ENCODE measurements around the gene RERE. TPM values are rescaled to one million over a fixed set of nuclear protein-coding genes. Genes with fewer than 3 reads are reported as not detected.

The RERE gene
- total RNA-seq, 2 donors from 2014 or later: 144 to 174 TPM

DNA sequence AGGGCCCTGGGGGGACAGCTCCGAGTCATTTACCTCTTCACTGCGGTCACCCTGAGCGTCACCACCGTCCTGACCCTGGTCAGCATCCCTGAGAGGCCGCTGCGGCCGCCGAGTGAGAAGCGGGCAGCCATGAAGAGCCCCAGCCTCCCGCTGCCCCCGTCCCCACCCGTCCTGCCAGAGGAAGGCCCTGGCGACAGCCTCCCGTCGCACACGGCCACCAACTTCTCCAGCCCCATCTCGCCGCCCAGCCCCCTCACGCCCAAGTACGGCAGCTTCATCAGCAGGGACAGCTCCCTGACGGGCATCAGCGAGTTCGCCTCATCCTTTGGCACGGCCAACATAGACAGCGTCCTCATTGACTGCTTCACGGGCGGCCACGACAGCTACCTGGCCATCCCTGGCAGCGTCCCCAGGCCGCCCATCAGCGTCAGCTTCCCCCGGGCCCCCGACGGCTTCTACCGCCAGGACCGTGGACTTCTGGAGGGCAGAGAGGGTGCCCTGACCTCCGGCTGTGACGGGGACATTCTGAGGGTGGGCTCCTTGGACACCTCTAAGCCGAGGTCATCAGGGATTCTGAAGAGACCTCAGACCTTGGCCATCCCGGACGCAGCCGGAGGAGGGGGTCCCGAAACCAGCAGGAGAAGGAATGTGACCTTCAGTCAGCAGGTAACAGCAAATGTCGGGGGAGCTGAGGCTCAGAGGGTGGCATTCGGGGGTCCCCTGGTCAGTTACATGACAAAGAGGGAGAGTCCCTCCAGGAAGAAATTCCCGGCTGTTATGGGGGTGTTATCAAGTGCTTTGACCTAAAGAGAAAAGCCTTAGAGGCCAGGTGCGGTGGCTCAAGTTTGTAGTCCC is 486.9 kb downstream of the RERE start:
- DNase-seq (ENCODE audit: low spot score): no peak
- TF ChIP-seq, protein P1, sequence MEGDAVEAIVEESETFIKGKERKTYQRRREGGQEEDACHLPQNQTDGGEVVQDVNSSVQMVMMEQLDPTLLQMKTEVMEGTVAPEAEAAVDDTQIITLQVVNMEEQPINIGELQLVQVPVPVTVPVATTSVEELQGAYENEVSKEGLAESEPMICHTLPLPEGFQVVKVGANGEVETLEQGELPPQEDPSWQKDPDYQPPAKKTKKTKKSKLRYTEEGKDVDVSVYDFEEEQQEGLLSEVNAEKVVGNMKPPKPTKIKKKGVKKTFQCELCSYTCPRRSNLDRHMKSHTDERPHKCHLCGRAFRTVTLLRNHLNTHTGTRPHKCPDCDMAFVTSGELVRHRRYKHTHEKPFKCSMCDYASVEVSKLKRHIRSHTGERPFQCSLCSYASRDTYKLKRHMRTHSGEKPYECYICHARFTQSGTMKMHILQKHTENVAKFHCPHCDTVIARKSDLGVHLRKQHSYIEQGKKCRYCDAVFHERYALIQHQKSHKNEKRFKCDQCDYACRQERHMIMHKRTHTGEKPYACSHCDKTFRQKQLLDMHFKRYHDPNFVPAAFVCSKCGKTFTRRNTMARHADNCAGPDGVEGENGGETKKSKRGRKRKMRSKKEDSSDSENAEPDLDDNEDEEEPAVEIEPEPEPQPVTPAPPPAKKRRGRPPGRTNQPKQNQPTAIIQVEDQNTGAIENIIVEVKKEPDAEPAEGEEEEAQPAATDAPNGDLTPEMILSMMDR (IDR thresholded peaks at IDR 0.05): no peak
- H3K36me3 ChIP-seq: no peaks in the 10 kb centered on the region
- H3K27ac ChIP-seq: no peak overlapping the region
- no peaks in the 10 kb centered on the region for H3K9me3 ChIP-seq
- peaks cover 3 to 11% of the 10 kb centered on the region in 2 donors for H3K4me1 ChIP-seq (ENCODE audit: control insufficient read depth in 1 of 2, low read depth in 2 of 2)
- ATAC-seq (ENCODE audit: insufficient number of reproducible peaks, low FRiP score, low read depth): no peak
- no peak overlapping the region for H3K4me3 ChIP-seq
- H3K27me3 ChIP-seq (replicated peaks; ENCODE audit: insufficient read depth): no peaks in the 10 kb centered on the region

DNA sequence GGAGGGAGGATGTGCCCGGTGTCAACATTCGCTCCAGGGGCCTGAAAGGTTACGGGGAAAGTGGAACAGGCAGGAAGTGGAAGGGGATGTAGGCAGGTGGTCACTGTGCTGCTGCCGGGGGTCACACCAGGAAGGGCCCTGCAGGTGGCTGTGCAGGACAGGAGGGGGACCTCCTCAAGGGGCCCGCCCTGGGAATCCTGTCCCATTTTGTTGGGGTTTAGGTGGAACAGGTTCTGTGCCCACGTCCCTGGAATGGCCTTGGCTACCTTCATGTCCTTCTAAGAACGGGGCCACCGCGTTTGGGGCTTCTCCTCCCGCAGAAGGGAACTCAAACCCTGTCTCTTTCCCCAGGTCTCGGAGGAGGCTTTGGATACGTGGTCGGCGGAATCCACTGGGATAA is 487.6 kb downstream of the RERE start:
- DNase-seq (ENCODE audit: low spot score) (no peak), ATAC-seq (ENCODE audit: insufficient number of reproducible peaks, low FRiP score, low read depth) (no peak)
- TF ChIP-seq, protein P1 (IDR thresholded peaks at IDR 0.05): no peak
- Histone ChIP-seq H3K36me3 (no peaks in the 10 kb centered on the region), H3K4me1 (ENCODE audit: control insufficient read depth in 1 of 2, low read depth in 2 of 2) (peaks cover 3 to 13% of the 10 kb centered on the region in 2 donors), H3K4me3 (no peak overlapping the region), H3K9me3 (no peaks in the 10 kb centered on the region), H3K27ac (peak overlapping the region in 1 of 2 donors; percentile 40), H3K27me3 (replicated peaks; ENCODE audit: insufficient read depth) (no peaks in the 10 kb centered on the region)

DNA sequence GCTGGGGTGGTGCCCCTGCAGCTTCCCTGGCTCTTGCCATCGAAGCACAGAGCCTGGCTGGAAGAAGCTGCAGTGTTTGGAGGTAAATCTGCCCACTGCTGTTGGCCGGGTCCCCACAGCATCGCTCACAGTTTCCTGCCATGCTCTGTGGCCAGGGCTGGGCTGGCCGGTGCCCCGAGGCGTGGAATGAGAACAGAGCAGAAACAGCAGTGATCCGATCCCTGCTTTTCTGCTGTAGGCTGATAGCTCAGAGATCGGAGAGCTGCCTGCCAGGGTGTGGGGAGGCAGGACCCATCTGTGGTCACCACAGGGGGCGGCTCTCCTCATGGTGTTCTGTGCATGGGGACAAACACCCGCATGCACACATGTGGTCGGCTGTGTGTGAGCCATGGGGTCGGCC is 488.0 kb downstream of the RERE start:
- no peak for ATAC-seq (ENCODE audit: insufficient number of reproducible peaks, low FRiP score, low read depth)
- TF ChIP-seq, protein P1 (IDR thresholded peaks at IDR 0.05): no peak
- no peaks in the 10 kb centered on the region for H3K36me3 ChIP-seq
- H3K9me3 ChIP-seq: no peaks in the 10 kb centered on the region
- no peak overlapping the region for H3K4me3 ChIP-seq
- H3K27ac ChIP-seq: peak overlapping the region in 1 of 2 donors; percentile 40
- H3K27me3 ChIP-seq (replicated peaks; ENCODE audit: insufficient read depth): no peaks in the 10 kb centered on the region
- H3K4me1 ChIP-seq (ENCODE audit: control insufficient read depth in 1 of 2, low read depth in 2 of 2): peaks cover 3 to 17% of the 10 kb centered on the region in 2 donors
- DNase-seq (ENCODE audit: low spot score): no peak

DNA sequence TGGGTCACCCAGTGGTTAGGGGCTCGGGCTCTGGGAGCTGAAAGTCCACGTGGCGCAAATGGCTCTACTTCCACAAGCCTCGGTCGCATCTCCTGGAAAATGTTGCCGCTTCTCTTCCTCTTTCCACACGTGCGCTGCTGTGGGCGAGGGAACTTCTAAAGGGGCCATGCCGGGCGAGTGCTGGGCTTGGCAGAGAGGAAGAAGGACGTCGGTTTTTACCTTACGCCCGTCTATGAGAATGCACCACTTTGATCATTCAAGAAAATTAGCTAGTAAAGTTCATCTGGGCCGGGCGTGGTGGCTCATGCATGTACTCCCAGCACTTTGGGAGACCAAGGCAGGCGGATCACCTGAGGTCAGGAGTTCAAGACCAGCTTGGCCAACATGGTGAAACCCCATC is 489.2 kb downstream of the RERE start:
- DNase-seq (ENCODE audit: low spot score) (no peak), ATAC-seq (ENCODE audit: insufficient number of reproducible peaks, low FRiP score, low read depth) (no peak)
- Histone ChIP-seq H3K4me1 (ENCODE audit: control insufficient read depth in 1 of 2, low read depth in 2 of 2) (peaks cover 7 to 26% of the 10 kb centered on the region in 2 donors), H3K9me3 (no peaks in the 10 kb centered on the region), H3K4me3 (no peak overlapping the region), H3K27me3 (replicated peaks; ENCODE audit: insufficient read depth) (no peaks in the 10 kb centered on the region), H3K36me3 (no peaks in the 10 kb centered on the region), H3K27ac (no peak overlapping the region)
- TF ChIP-seq, protein P1 (IDR thresholded peaks at IDR 0.05): no peak

DNA sequence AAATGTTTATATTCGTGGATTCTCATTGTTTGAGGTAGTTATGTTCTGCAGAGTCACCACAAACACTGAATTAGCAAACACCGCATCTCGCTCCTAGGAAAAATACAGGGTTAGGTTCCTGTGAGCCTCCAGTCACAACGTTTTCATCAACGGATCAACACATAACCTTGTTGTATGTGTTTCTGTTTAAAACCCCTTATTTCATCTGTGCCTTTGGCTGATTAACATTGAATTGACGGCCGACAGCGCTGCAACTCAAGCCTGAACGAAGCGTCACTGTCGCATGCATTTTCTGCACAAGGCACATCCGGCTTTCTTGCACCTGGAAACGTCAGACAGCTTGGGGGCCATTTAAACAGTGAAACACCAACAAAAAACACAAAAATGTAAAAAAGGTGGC is 491.2 kb downstream of the RERE start:
- Histone ChIP-seq H3K27me3 (replicated peaks; ENCODE audit: insufficient read depth) (no peaks in the 10 kb centered on the region), H3K4me1 (ENCODE audit: control insufficient read depth in 1 of 2, low read depth in 2 of 2) (peaks cover 7 to 26% of the 10 kb centered on the region in 2 donors), H3K36me3 (no peaks in the 10 kb centered on the region), H3K27ac (no peak overlapping the region), H3K4me3 (no peak overlapping the region), H3K9me3 (no peaks in the 10 kb centered on the region)
- DNase-seq (ENCODE audit: low spot score) (no peak), ATAC-seq (ENCODE audit: insufficient number of reproducible peaks, low FRiP score, low read depth) (no peak)
- TF ChIP-seq, protein P1 (IDR thresholded peaks at IDR 0.05): no peak
